ELR (cell line): Measurements from ENCODE around the gene MR1.

Experiments used
- DNase-seq: peaks from one replicate; pipeline ENCODE4 v3.0.0-alpha.2; 2015; ENCODE audit warnings: low read depth

Gene MR1

GRCh38 chr1:181033799-181034451, at the start of gene MR1:
Gene MR1, plus strand, starts transcription at chr1:181033983. Its CDS starts 25 bp downstream, at chr1:181034008.
- peak; percentile 90 for DNase-seq

- DNase-seq = no peak
These were observed 45.5 kb upstream of the MR1 start for GRCh38 chr1:180988253-180988752.

GRCh38 chr1:180994262-180994661, 39.5 kb upstream of the MR1 start:
- peak; percentile 20 for DNase-seq

GRCh38 chr1:180997843-180998504, 35.8 kb upstream of the MR1 start:
- DNase-seq = no peak

- no peak for DNase-seq
These were observed 32.5 kb upstream of the MR1 start for GRCh38 chr1:181001091-181001780.

GRCh38 chr1:181002582-181003172, 31.1 kb upstream of the MR1 start:
- DNase-seq = no peak

GRCh38 chr1:181010789-181011188, 23.0 kb upstream of the MR1 start:
- DNase-seq = no peak

- no peak for DNase-seq
These were observed 22.2 kb upstream of the MR1 start for GRCh38 chr1:181011301-181012202.

- no peak for DNase-seq
These were observed 21.5 kb upstream of the MR1 start for GRCh38 chr1:181012203-181012745.

GRCh38 chr1:181013144-181013543, 20.6 kb upstream of the MR1 start:
- DNase-seq = no peak

GRCh38 chr1:181014477-181015250, 19.1 kb upstream of the MR1 start:
- no peak for DNase-seq

GRCh38 chr1:181015251-181015615, 18.6 kb upstream of the MR1 start:
- no peak for DNase-seq

GRCh38 chr1:181016563-181016962, 17.2 kb upstream of the MR1 start:
- no peak for DNase-seq

GRCh38 chr1:181018901-181019681, 14.7 kb upstream of the MR1 start:
- DNase-seq = no peak

- DNase-seq = no peak
These were observed 12.6 kb upstream of the MR1 start for GRCh38 chr1:181021159-181021558.

- DNase-seq = peak; percentile 87
These were observed 11.9 kb upstream of the MR1 start for GRCh38 chr1:181021811-181022434.

- DNase-seq = no peak
These were observed 10.3 kb upstream of the MR1 start for GRCh38 chr1:181023265-181024057.

GRCh38 chr1:181028196-181028595, 5.6 kb upstream of the MR1 start:
- peak; percentile 66 for DNase-seq
